HTERT RPE-1 (cell line): ENCODE measurements around the gene MESD.

Experiments used
- in situ Hi-C: fragments of 300-500 bp; cut with MboI; formaldehyde crosslinking; loops from 4 replicates; pipeline ENCODE4 v1.14.3; 2020; ENCODE audit warnings: low sequenced_read_pairs

The MESD gene

GRCh38 chr15:80912673-80913072 is 76.9 kb downstream of the MESD start:
- in situ Hi-C loops = no loop called here

DNA sequence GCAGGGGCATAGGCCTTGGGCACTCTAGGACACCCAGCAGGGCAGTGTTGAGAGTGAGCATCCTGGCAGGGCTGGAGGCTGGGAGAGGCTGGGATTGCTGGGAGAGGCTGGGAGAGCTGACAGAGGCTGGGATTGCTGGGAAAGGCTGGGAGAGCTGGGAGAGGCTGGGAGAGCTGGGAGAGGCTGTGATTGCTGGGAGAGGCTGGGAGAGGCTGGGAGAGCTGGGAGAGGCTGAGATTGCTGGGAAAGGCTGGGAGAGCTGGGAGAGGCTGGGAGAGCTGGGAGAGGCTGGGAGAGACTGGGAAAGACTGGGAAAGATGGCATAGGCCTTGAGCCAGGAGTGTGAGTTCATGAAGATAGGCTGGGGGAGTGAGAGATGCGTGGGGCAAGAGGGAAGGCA is 77.8 kb downstream of the MESD start:
- in situ Hi-C loops = no loop called here

GRCh38 chr15:80906159-80906766 is 83.4 kb downstream of the MESD start:
- in situ Hi-C loops = no loop called here

- in situ Hi-C loops = no loop called here
These were observed 84.6 kb downstream of the MESD start for GRCh38 chr15:80904998-80905397.

DNA sequence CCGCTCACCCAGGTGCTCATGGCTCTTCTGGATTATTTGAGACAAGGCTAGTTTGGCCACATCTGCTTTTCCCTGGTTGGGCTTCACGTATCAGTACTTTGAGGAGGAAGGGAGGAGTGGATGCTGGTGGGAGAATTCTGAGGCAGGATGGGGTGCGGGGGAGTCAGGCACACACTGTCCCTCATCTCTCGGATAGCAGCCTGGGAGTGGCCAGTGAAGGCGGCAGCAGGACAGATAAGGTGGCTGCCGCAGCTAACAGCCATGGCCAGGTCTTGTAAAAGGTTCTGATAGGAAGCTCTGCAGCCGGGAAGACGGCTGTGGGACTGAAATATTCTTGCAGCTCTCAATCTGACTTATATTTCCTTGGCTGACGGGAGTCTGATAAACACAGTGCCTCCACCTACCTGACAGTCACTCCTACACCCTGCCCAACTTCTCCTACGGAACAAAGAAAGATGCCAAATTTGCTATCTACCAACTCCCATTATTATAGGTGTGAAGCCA is 87.3 kb downstream of the MESD start:
- in situ Hi-C loops = no loop called here

DNA sequence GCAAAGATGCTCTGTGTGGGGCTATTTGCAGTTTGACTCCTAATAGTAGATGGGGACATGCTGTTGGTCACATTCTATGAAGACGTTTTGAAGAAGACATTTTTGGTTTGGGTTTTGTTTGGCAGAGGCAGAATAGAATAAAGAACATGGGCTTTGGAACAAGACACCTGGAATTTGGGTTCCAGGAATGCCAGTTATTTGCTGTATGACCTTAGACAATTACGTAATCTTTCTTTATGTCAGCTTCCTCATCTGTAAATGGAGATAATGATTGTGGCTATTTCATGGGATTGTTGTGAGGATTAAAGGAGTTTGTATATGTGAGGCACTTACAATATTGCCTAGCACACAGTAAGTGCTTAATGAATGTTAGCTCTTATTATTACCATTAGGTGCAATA is 91.6 kb downstream of the MESD start:
- in situ Hi-C loops = no loop called here
